HepG2 (cell line): Measurements from ENCODE around the gene TMEM87B. TPM values are rescaled to one million over a fixed set of nuclear protein-coding genes. Genes with fewer than 3 reads are reported as not detected.

Experiments
- ATAC-seq: fragments of 200-7000 bp; cut with Tn5 transposase; 3 replicates; pipeline ENCODE4 v1.9.1; 2020; ENCODE audit warnings: mild to moderate bottlenecking, moderate library complexity
- BruUV-seq: library from RNA; stranded (reverse); fragments of 400-500 nt; replicated peaks from 2 replicates; lab custom pipeline; 2021; lab: Mats Ljungman, UMichigan
- CTCF ChIA-PET: fragments of 300-600 bp; formaldehyde crosslinking; extraction: SDS; loops from one replicate; lab custom pipeline; 2021; ENCODE audit warnings: low total read pairs, inconsistent platforms, low intra/inter-chr PET ratio; lab: Yijun Ruan, JAX
- POLR2A ChIA-PET: fragments of 350-600 bp; sonication (Branson Sonifier 250); formaldehyde crosslinking; loops from one replicate; lab custom pipeline; 2020; ENCODE audit warnings: antibody characterized with exemption, inconsistent platforms; lab: Yijun Ruan, JAX
- DNase-seq: peaks from one replicate; pipeline ENCODE4 v3.0.0-alpha.2; 2015; ENCODE audit warnings: low spot score
- FAIRE-seq: peaks from 3 replicates; lab custom pipeline; 2011; peaks lifted over from hg19 to GRCh38; lab: Jason Lieb, UNC
- H2AFZ ChIP-seq: one replicate; pipeline ENCODE4 v1.6.1; 2011; ENCODE audit warnings: low read length, inconsistent platforms
- H3K27ac ChIP-seq: fragments of 300-600 bp; 3 replicates; pipeline ENCODE4 v1.8.0; 2011; ENCODE audit warnings: mixed run types, mild to moderate bottlenecking, mixed read lengths, low read length, inconsistent platforms; ENCODE audit not compliant: insufficient read depth; ENCODE audit errors: extremely low read length
- H3K27me3 ChIP-seq, 2 experiments: fragments of 200-600 bp in 1 of 2; 2 replicates in 1 of 2; 3 replicates in 1 of 2; pipeline versions ENCODE4 v1.6.0 to v1.8.0; 2011; ENCODE audit warnings: low read length in 2 of 2, mild to moderate bottlenecking in 2 of 2, moderate library complexity in 2 of 2, inconsistent platforms in 1 of 2; ENCODE audit not compliant: insufficient read depth in 2 of 2, control insufficient read depth in 1 of 2
- H3K36me3 ChIP-seq, 2 experiments: fragments of 200-600 bp in 1 of 2; replicated peaks in 1 of 2; 2 replicates in 1 of 2; 3 replicates in 1 of 2; pipeline versions ENCODE4 v1.5.1 to v1.8.0; 2011; ENCODE audit warnings: low read length in 2 of 2, inconsistent platforms in 1 of 2; ENCODE audit not compliant: insufficient read depth in 2 of 2, control insufficient read depth in 1 of 2
- H3K4me1 ChIP-seq: 2 replicates; pipeline ENCODE4 v1.5.1; 2012; ENCODE audit warnings: low read length, inconsistent platforms; ENCODE audit not compliant: insufficient read depth
- H3K4me2 ChIP-seq: 2 replicates; pipeline ENCODE4 v1.6.0; 2011; ENCODE audit warnings: low read depth, low read length, inconsistent platforms
- H3K4me3 ChIP-seq, 3 experiments: fragments of 200-600 bp in 1 of 3; sonication (generic), shearing (Covaris generic) in 1 of 3; replicated peaks in 1 of 3; 2 replicates each; pipeline ENCODE4 v1.5.1; 2011 to 2016; ENCODE audit warnings: low read length in 3 of 3, inconsistent platforms in 2 of 3, low read depth in 2 of 3, mild to moderate bottlenecking in 2 of 3, control low read depth in 1 of 3, mixed read lengths in 1 of 3; ENCODE audit not compliant: insufficient read depth in 1 of 3
- H3K79me2 ChIP-seq: one replicate; pipeline ENCODE4 v1.6.1; 2011; ENCODE audit warnings: low read length, inconsistent platforms; ENCODE audit not compliant: insufficient read depth
- H3K9ac ChIP-seq: 2 replicates; pipeline ENCODE4 v1.6.0; 2011; ENCODE audit warnings: mild to moderate bottlenecking, low read depth, low read length, inconsistent platforms; ENCODE audit not compliant: insufficient read depth
- H3K9me3 ChIP-seq: 2 replicates; pipeline ENCODE4 v1.5.1; 2012; ENCODE audit warnings: mild to moderate bottlenecking, low read length
- H4K20me1 ChIP-seq: 2 replicates; pipeline ENCODE4 v1.6.0; 2011; ENCODE audit warnings: inconsistent platforms, mild to moderate bottlenecking, low read length, moderate library complexity; ENCODE audit not compliant: insufficient read depth
- CCAR2 ChIP-seq: fragments of 200-400 bp; formaldehyde crosslinking; optimal IDR thresholded peaks from 2 replicates; pipeline ENCODE3; 2018; ENCODE audit warnings: low read depth, mild to moderate bottlenecking, low read length, moderate library complexity
- DNMT1 ChIP-seq: sonication (generic); formaldehyde crosslinking; IDR thresholded peaks from 2 replicates; pipeline ENCODE4 v1.5.1; 2020; ENCODE audit warnings: mild to moderate bottlenecking, missing genetic modification reagents
- FOXJ3 ChIP-seq: sonication (generic); formaldehyde crosslinking; IDR thresholded peaks from 2 replicates; pipeline ENCODE4 v1.4.0; 2020; ENCODE audit warnings: missing genetic modification reagents, mild to moderate bottlenecking, borderline replicate concordance
- REL ChIP-seq: sonication (generic); formaldehyde crosslinking; conservative IDR thresholded peaks from 2 replicates; pipeline ENCODE4 v1.8.0; 2022; ENCODE audit warnings: mild to moderate bottlenecking, missing genetic modification reagents, moderate library complexity
- REPIN1 ChIP-seq: sonication (generic); formaldehyde crosslinking; IDR thresholded peaks from 2 replicates; pipeline ENCODE4 v1.8.0; 2022; ENCODE audit warnings: missing genetic modification reagents, low read depth, mild to moderate bottlenecking, borderline replicate concordance
- RXRB ChIP-seq: IDR thresholded peaks from 2 replicates; pipeline ENCODE4 v1.6.1; 2016; ENCODE audit warnings: borderline replicate concordance, missing genetic modification reagents, missing compliant biosample characterization
- SCMH1 ChIP-seq: sonication (generic); formaldehyde crosslinking; IDR thresholded peaks from 2 replicates; pipeline ENCODE4 v1.9.0; 2021; ENCODE audit warnings: missing genetic modification reagents, mild to moderate bottlenecking, borderline replicate concordance
- ZFP82 ChIP-seq: sonication (generic); formaldehyde crosslinking; IDR thresholded peaks from 2 replicates; pipeline ENCODE4 v1.5.1; 2020; ENCODE audit warnings: mild to moderate bottlenecking, missing genetic modification reagents, borderline replicate concordance
- ZIK1 ChIP-seq: sonication (generic); formaldehyde crosslinking; IDR thresholded peaks from 2 replicates; pipeline ENCODE4 v1.5.0; 2020; ENCODE audit warnings: mild to moderate bottlenecking, low read depth, missing genetic modification reagents, borderline replicate concordance
- ZNF644 ChIP-seq: IDR thresholded peaks from 2 replicates; pipeline ENCODE4 v1.6.1; 2016; ENCODE audit warnings: low read depth
- ZNF768 ChIP-seq: sonication (generic); formaldehyde crosslinking; IDR thresholded peaks from 2 replicates; pipeline ENCODE4 v1.4.0; 2020; ENCODE audit warnings: missing genetic modification reagents
- ZNF839 ChIP-seq: sonication (generic); formaldehyde crosslinking; IDR thresholded peaks from 2 replicates; pipeline ENCODE4 v1.4.0; 2020; ENCODE audit warnings: missing genetic modification reagents, mild to moderate bottlenecking, borderline replicate concordance
- WGBS: methylation state at CpG from one replicate; pipeline ENCODE4 v1.1.6; 2017; ENCODE audit warnings: low lambda C conversion rate; 5-methylcytosine and 5-hydroxymethylcytosine counted together
- in situ Hi-C: cut with HindIII; loops from 2 replicates; pipeline ENCODE4 v1.10.0; 2017; ENCODE audit warnings: low pct_unique_long_range_greater_than_20kb; ENCODE audit not compliant: extremely low pct_ligation_motif_present
- intact Hi-C: fragments of 100-400 bp; cut with micrococcal nuclease; formaldehyde crosslinking; loops from one replicate; pipeline ENCODE4 v1.10.0; 2022; ENCODE audit not compliant: unreplicated experiment
- polyA plus RNA-seq, 8 experiments: library from polyadenylated mRNA; depleted of rRNA in 3 of 8; stranded (reverse) in 7 of 8; unstranded in 1 of 8; fragments of >200 nt; fragmentation: Illumina TruSeq in 4 of 8; extraction: Trizol in 4 of 8; gene quantifications; 2 replicates each; pipeline versions ENCODE4 v1.2.1 to v1.2.3, GENCODE V29; 2011 to 2016; ENCODE audit warnings: low read depth in 4 of 8, missing spikeins in 1 of 8, mixed read lengths in 1 of 8; ENCODE audit not compliant: insufficient read depth in 1 of 8
- total RNA-seq, 5 experiments: library from RNA; depleted of rRNA; stranded (reverse); fragments of >200 nt; fragmentation: Illumina TruSeq; extraction: Trizol; gene quantifications; 2 replicates each; pipeline ENCODE4 v1.2.3, GENCODE V29; 2016; ENCODE audit warnings: low read depth in 1 of 5
- TF ChIP-seq, protein P1 (sequence below): sonication (generic); formaldehyde crosslinking; IDR thresholded peaks from 2 replicates; pipeline ENCODE4 v1.5.0; 2020; ENCODE audit warnings: mild to moderate bottlenecking, missing genetic modification reagents

TMEM87B gene
- total and polyA plus RNA-seq, 2 of the 13 experiments (the other 11 are each of a cell fraction or from before 2014, with no cell fraction given), result 15.1 to 16.2 TPM

DNA sequence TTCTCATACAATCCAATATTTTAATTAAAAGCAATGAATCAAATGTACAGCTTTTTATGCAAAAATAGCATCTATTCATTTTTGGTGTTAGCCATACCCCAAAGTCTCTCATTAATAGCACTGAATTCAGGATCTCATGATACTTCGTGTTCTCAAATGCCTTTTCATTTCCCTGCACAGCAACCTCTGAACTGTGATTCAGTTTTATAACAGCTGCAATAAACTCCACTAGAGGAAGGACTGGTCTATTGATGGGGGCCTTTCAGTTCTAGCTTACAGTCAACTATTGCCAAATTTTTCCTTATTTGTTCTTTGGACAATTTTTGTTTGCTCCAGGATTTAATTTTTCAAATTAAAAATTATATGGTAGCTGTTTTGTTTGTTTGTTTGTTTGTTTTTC lies 4.8 kb upstream of the TMEM87B start:
- in situ Hi-C loops (loop anchor here (5.0 kb wide), 1 partner anchor 153 kb away; the partner anchor contains the start of gene MERTK), intact Hi-C loops (no loop called here)
- Histone ChIP-seq H3K4me1 (peaks cover 39% of the 10 kb centered on the region), H3K27me3 (no peaks in the 10 kb centered on the region; a peak in 1 of 5 replicates), H3K4me3 (no peak overlapping the region), H3K9me3 (peaks cover 9% of the 10 kb centered on the region), H3K9ac (no peak overlapping the region), H3K36me3 (no peaks in the 10 kb centered on the region), H3K4me2 (peak overlapping the region; percentile 71), H3K27ac (no peak overlapping the region), H2AFZ (no peak overlapping the region), H4K20me1 (no peaks in the 10 kb centered on the region), H3K79me2 (no peaks in the 10 kb centered on the region)
- ChIA-PET POLR2A (interaction anchor here (2.1 to 2.3 kb wide), 2 partner anchors 64 to 163 kb away, joined by 7 to 11 read pairs; no protein-coding TSS in a partner anchor), CTCF (no interaction called here)
- ATAC-seq (no peak), FAIRE-seq (no peak), DNase-seq (no peak)
- 87% methylated on average over 1 of the region's 1 CpG for WGBS
- TF ChIP-seq CCAR2 (no peak), REPIN1 (no peak), FOXJ3 (CRISPR knock-in tag) (no peak), SCMH1 (CRISPR knock-in tag) (no peak), ZIK1 (CRISPR knock-in tag) (no peak), RXRB (CRISPR knock-in tag) (no peak), REL (no peak), ZFP82 (CRISPR knock-in tag) (no peak), DNMT1 (CRISPR knock-in tag) (no peak), ZNF644 (CRISPR knock-in tag) (no peak), ZNF768 (CRISPR knock-in tag) (no peak), ZNF839 (CRISPR knock-in tag) (no peak)
- TF ChIP-seq, protein P1, sequence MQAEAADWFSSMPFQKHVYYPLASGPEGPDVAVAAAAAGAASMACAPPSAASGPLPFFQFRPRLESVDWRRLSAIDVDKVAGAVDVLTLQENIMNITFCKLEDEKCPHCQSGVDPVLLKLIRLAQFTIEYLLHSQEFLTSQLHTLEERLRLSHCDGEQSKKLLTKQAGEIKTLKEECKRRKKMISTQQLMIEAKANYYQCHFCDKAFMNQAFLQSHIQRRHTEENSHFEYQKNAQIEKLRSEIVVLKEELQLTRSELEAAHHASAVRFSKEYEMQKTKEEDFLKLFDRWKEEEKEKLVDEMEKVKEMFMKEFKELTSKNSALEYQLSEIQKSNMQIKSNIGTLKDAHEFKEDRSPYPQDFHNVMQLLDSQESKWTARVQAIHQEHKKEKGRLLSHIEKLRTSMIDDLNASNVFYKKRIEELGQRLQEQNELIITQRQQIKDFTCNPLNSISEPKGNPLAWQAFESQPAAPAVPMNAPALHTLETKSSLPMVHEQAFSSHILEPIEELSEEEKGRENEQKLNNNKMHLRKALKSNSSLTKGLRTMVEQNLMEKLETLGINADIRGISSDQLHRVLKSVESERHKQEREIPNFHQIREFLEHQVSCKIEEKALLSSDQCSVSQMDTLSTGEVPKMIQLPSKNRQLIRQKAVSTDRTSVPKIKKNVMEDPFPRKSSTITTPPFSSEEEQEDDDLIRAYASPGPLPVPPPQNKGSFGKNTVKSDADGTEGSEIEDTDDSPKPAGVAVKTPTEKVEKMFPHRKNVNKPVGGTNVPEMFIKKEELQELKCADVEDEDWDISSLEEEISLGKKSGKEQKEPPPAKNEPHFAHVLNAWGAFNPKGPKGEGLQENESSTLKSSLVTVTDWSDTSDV, result no peak
- TSS peak; percentile 89 for BruUV-seq
